Peyer's patch (tissue), 4 donors: ENCODE results near the gene SPAAR.

Source experiments
- POLR2A ChIP-seq, 2 donors: fragments of 450-650 bp; IDR thresholded peaks; one replicate each; pipeline ENCODE4 v1.5.1; 2017; ENCODE audit warnings: antibody characterized with exemption in 2 of 2, mild to moderate bottlenecking in 2 of 2, moderate library complexity in 2 of 2
- TF ChIP-seq, protein P1 (sequence below), 6 experiments: fragments of 450-650 bp in 4 of 6; fragments of 200-600 bp in 2 of 6; sonication (generic) in 1 of 6; IDR thresholded peaks; one replicate each; pipeline ENCODE4 v1.5.1; 2017 to 2019; ENCODE audit warnings: antibody characterized with exemption in 6 of 6, mild to moderate bottlenecking in 3 of 6, moderate library complexity in 1 of 6

DNA sequence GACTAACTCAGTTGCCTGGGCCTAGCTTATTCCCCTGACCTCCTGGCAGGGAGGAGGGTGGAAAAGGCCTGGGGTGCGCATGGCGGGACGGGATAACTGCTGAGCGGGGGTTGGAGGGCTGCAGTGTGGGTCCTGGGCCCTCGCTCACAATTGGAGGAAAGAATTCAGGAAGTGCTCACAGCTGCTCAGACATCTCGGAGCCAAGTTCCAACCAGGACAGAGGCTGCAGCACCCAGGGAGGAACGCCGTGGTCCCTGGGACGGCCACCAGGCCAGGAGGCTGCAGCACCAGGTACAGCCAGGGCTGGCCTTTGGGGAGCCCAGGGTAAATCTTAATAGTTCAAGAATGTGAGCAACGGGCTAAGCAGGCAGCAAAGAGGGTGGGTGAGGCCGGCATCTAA is at the start of gene SPAAR:
- TF ChIP-seq, protein P1, sequence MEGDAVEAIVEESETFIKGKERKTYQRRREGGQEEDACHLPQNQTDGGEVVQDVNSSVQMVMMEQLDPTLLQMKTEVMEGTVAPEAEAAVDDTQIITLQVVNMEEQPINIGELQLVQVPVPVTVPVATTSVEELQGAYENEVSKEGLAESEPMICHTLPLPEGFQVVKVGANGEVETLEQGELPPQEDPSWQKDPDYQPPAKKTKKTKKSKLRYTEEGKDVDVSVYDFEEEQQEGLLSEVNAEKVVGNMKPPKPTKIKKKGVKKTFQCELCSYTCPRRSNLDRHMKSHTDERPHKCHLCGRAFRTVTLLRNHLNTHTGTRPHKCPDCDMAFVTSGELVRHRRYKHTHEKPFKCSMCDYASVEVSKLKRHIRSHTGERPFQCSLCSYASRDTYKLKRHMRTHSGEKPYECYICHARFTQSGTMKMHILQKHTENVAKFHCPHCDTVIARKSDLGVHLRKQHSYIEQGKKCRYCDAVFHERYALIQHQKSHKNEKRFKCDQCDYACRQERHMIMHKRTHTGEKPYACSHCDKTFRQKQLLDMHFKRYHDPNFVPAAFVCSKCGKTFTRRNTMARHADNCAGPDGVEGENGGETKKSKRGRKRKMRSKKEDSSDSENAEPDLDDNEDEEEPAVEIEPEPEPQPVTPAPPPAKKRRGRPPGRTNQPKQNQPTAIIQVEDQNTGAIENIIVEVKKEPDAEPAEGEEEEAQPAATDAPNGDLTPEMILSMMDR (IDR thresholded peaks at IDR 0.05): no peak
- no peak for TF ChIP-seq POLR2A (IDR thresholded peaks at IDR 0.05)
